T47D (cell line): ENCODE results near the gene HASPIN.
A peak's percentile ranks its signal among the peaks of the same experiment; 100 is the strongest.

Experiments
- DNase-seq, 2 experiments: peaks; one replicate each; pipeline versions ENCODE4 v3.0.0 to v3.0.0-alpha.2; 2011 to 2012; ENCODE audit warnings: low read depth in 1 of 2, low spot score in 1 of 2
- JUND ChIP-seq: IDR thresholded peaks from 2 replicates; pipeline ENCODE4 v1.6.1; 2012; ENCODE audit warnings: low read depth
- in situ Hi-C: cut with HindIII; loops from 2 replicates; pipeline ENCODE4 v1.10.0; 2016; ENCODE audit warnings: low sequenced_read_pairs, low pct_unique_long_range_greater_than_20kb

HASPIN gene

DNA sequence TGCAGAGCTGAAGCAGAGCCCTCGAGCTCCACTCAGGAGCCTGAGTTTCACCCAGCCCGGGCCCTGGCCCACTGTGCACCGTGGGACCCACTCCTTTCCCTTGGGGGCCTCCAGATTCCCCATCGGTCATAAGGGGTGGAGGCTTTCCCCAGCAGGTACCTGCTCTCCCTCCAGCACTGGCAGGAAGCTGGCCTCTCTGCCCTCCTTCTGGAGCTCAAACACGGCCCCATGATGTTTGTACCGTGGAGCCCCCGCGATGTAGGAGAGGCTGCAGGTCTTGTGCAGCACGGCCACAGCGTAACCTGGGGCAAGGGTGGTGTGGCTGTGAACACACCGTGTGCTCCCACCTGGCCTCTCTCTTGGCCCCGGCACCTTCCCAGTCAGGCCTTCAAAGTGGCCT, 29.9 kb downstream of the HASPIN start:
- no peak for TF ChIP-seq JUND
- DNase-seq: no peak
- in situ Hi-C loops: no loop called here

DNA sequence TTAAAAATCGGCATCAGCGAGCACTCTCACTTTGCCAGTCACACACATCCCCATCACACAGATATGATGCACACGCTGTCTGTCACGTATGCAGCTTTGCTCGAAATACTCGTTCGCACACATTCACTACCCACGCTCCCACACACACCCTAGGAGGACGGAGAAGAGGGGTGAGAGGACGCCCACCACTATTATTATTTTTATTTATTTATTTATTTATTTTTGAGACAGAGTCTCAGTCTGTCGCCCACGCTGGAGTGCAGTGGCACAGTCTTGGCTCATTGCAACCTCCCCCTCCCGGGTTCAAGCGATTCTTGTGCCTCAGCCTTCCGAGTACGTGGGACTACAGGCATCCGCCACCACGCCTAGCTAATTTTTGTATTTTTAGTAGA, 30.4 kb downstream of the HASPIN start:
- no peak for TF ChIP-seq JUND
- DNase-seq: no peak

DNA sequence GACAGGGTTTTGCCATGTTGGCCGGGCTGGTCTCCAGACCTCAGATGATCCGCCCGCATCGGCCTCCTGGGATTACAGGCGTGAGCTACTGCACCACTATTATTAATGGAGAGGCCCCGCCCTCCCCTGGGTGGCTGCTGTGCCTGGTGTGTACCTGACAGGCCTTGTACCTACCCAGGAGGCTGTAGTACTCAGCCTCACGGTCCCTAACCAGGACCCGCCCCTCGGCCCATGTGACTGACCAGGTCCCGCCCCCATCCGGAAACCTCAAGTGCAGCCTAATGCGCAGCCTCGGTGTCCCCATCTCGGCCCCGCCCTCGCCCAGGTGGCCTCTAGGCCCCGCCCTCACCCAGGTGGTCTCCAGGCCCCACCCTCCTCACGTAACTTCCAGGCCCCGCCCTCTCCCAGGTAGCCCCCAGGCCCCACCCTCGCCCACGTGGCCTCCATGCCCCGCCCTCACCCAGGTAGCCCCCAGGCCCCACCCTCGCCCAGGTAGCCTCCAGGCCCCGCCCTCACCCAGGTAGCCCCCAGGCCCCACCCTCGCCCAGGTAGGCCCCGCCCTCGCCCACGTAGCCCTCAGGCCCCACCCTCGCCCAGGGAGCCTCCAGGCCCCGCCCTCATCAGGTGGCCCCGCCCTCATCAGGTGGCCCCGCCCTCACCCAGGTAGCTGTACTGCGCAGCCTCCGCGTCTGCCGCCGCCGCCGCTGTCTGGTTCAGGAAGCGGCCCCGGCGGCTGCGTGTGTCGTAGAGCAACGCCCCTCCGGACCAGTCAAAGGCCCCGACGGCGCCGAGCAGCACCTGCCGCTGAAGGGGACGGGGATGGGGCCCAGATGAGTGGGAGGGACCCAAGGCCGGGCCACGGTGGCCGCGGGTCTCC, 31.0 kb downstream of the HASPIN start:
- in situ Hi-C loops: no loop called here
- peak; percentile 84 to 98 for DNase-seq

More for the DNA sequence above, 30.4 kb downstream of the HASPIN start:
- in situ Hi-C loops: no loop called here

DNA sequence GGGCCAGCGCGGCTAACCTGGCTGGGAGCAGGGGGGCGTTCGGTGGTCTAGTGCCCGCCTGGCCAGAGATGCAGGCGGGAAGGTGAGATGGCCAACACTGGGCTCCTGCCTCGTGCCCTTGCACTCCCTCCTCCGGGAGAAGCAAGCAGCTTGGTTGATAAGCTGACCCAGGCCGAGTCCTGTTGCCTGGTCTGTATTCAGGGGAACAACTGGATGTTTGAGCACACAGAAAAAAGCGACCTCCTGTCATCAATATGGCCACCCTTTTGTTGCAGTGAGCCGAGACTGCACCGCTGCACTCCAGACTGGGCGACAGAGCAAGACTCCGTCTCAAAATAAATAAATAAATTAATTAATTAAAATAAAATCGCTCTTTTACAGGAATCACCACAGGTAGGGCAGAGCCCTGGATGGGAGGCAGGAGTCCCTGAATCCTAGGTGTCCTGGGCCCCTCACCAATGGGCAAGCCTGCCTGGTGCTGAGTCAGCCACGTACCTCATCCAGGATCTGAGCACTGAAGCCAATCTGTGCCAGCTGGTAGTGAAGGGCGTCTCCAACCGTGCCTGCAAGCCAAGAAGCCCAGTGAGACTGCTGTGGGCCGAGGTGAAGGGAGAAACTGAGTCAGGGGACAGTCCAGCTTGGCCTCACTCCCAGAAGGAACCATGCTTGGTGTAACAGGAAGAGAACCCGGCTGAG, 31.8 kb downstream of the HASPIN start:
- DNase-seq: no peak
- no peak for TF ChIP-seq JUND
- in situ Hi-C loops: no loop called here

More for the DNA sequence above, 31.0 kb downstream of the HASPIN start:
- no peak for TF ChIP-seq JUND

DNA sequence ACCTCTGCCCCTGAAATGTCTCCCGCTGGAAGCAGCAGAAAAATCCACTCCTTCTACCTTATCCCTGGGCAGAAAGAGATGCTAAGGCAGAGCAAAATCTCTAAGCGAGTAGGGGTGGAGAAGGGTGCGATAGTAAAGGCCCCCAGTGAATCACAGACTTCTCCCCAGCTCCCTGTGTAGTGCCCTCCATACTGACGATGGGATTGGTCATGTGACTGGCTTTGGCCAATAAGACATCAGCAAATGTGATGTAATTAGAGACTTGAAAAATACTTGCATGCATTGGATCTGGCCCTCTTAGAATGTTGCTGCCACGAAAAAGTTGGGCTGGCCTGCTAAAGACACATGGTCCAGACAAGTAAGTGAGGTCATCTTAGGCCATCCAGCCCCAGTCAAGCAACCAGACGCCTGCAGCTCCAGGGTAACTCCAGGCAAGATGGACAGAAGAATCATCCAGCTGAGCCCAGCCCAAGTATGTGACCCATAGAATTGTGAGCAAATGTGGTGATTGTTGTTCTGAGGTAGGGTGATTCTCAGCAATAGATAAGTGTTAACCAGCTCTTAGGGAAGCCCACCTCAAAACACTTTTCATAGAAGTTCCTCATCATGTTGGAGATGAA, 36.0 kb downstream of the HASPIN start:
- in situ Hi-C loops: no loop called here
- no peak for TF ChIP-seq JUND
- DNase-seq: no peak

DNA sequence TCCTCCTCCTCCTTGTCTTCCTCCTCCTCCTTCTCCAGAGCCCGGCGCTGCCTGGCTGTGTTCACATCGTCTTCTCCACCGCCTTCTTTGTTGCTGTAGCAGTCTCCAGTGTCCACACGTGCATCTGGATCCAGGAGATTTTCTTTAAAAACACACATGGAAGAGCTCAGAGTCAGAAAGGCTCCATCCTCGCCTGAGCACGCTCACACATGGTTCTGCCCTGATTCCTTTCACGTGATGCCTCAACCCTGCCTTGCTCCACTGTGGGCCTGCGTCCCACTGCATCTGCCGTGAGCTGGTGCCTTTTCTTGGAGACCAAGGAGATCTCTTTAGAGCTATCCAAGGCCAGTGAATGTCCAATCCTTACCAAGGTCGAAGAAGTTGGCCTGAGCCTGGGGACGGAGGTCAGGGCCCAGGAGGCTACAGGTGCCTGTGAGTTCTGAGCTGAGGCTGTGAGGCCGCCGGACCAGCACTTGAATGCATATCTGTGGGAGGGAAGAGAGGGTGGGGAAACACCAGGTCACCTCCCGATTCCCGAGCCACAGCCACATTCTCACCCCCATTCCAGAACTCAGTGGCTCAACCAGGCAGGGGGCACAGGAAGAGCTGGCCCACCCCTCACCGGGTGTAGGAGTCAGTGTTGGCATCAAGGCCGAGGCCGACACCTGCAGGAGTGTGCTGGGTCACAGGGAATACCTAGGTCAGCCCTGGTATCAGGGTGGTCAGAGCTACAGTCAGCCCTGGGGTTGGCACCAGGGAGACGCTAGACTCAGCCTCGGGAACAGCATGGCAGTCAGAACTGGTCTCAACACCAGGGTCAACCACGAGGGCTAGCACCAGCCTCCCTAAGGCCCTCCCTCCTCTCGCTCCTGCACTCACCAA, 37.6 kb downstream of the HASPIN start:
- no peak for TF ChIP-seq JUND
- in situ Hi-C loops: no loop called here
- DNase-seq: no peak

DNA sequence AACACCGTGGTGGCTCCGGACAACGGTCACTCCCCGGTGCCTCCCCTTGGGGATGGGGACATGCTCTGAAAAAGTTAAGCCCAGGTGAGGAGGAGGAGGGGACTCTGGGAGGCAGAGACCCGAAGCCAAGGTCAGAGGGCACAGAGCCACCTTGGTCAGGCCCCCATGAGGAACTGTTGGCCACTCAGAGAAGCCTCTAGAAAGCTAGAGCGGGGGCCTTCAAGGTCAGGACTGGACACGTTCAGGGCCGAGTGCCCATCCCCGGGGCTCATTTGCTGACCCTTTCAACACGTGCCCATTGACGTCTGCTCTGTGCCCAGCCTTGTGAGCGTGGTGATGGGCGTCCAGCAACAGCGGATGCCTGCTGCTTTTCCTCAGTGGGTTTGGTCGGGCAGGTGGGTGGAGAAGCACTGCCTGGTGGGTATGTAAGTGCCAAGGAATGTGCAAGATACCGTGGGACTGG, 38.2 kb downstream of the HASPIN start:
- DNase-seq: no peak
- no peak for TF ChIP-seq JUND
- in situ Hi-C loops: no loop called here

DNA sequence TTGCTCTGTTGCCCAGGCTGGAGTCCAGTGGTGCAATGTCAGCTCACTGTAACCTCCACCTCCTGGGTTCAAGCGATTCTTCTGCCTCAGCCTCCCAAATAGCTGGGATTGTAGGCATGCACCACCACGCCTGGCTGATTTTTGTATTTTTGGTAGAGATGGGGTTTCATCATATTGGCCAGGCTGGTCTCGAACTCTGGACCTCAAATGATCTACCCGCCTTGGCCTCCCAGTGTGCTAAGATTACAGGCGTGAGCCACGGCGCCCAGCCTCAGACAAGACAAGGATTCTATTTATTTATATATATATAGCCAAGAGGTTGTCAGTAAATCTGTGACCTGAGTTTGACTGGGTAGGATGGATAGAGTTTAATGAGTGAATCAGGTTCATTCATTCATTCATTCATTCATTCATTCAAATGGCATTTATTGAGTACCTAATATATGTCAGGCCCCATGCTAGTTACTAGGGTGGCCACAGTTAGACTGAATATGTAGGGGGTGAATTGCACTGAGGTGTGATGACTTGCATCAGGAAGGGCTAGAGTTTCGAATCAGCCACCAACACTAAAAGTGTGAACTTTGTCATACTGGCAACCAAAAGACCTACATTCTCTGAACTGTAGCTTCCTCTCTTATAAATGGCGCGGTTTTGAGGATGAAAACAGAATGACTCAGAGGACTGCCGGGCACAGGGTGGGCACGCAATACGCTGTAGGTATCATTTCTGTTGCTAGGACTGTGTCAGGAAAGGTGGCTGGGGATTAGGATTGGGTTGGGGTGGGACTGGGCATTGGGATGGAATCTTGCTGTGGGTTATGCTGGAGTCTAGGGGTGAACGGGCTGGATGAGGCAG, 39.4 kb downstream of the HASPIN start:
- no peak for DNase-seq
- in situ Hi-C loops: no loop called here
- no peak for TF ChIP-seq JUND

DNA sequence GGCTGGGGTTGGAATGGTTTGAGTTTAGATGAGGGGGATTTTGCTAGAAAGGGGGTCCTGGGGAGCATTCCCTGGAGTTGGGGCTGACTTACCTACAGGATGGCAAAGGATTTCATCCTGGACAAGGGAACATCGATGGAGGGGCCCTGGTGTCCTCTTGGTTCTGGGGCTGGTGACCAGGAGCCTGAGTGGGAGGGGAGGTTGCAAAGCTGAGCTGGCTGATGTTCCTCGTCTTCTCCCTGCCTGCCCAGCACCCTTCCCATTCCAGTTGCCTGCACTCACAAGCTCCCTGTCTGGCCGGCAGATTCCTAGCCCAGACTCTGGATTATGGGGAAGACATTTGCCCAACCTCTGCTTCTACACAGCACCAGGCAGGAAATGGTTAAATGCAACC, 40.1 kb downstream of the HASPIN start:
- no peak for TF ChIP-seq JUND
- in situ Hi-C loops: no loop called here
- DNase-seq: no peak

DNA sequence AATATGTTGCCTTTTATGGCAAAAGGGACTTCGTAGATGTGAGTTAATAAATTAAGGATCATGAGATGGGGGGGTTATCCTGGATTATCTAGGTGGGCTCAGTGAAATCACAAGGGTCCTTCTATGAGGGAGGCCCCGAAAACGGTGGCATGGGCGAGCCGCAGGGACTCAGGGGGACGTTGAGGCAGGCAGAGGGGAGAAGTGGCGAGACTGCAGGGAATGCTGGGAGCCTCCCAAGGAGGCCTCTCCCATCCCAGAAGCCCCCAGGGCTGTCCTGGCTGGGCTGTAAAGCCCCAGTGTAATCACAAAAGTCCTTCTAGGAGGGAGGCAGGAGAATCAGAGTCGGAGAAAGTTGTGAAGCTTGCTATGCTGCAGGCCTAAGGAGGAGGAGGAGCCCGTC, 42.3 kb downstream of the HASPIN start:
- no peak for TF ChIP-seq JUND
- DNase-seq: no peak
- in situ Hi-C loops: no loop called here

DNA sequence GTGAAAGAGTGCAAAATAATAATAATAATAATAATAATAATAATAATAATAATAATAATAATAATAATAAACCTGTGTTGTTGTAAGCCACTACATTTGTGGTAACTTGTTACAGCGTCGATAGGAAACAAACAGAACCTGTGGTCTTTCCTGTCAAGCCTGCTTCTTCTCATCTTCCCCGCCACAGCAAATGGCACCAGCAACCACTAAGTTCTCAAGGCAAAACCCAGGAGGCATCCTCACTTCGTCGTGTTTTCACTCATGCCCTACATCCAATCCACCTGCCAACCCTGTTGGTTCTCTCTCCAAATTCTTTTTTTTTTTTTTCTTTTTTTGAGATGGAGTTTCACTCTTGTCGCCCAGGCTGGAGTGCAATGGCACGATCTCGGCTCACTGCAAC, 43.1 kb downstream of the HASPIN start:
- in situ Hi-C loops: no loop called here
- no peak for DNase-seq
- no peak for TF ChIP-seq JUND
